Measurements from ENCODE around the gene TERB1. TPM values are rescaled to one million over a fixed set of nuclear protein-coding genes. Genes with fewer than 3 reads are reported as not detected.

TERB1 gene
- total and polyA plus RNA-seq, 2 of the 13 experiments (the other 11 are each of a cell fraction or from before 2014, with no cell fraction given) = not detected

- TF ChIP-seq, protein P1, sequence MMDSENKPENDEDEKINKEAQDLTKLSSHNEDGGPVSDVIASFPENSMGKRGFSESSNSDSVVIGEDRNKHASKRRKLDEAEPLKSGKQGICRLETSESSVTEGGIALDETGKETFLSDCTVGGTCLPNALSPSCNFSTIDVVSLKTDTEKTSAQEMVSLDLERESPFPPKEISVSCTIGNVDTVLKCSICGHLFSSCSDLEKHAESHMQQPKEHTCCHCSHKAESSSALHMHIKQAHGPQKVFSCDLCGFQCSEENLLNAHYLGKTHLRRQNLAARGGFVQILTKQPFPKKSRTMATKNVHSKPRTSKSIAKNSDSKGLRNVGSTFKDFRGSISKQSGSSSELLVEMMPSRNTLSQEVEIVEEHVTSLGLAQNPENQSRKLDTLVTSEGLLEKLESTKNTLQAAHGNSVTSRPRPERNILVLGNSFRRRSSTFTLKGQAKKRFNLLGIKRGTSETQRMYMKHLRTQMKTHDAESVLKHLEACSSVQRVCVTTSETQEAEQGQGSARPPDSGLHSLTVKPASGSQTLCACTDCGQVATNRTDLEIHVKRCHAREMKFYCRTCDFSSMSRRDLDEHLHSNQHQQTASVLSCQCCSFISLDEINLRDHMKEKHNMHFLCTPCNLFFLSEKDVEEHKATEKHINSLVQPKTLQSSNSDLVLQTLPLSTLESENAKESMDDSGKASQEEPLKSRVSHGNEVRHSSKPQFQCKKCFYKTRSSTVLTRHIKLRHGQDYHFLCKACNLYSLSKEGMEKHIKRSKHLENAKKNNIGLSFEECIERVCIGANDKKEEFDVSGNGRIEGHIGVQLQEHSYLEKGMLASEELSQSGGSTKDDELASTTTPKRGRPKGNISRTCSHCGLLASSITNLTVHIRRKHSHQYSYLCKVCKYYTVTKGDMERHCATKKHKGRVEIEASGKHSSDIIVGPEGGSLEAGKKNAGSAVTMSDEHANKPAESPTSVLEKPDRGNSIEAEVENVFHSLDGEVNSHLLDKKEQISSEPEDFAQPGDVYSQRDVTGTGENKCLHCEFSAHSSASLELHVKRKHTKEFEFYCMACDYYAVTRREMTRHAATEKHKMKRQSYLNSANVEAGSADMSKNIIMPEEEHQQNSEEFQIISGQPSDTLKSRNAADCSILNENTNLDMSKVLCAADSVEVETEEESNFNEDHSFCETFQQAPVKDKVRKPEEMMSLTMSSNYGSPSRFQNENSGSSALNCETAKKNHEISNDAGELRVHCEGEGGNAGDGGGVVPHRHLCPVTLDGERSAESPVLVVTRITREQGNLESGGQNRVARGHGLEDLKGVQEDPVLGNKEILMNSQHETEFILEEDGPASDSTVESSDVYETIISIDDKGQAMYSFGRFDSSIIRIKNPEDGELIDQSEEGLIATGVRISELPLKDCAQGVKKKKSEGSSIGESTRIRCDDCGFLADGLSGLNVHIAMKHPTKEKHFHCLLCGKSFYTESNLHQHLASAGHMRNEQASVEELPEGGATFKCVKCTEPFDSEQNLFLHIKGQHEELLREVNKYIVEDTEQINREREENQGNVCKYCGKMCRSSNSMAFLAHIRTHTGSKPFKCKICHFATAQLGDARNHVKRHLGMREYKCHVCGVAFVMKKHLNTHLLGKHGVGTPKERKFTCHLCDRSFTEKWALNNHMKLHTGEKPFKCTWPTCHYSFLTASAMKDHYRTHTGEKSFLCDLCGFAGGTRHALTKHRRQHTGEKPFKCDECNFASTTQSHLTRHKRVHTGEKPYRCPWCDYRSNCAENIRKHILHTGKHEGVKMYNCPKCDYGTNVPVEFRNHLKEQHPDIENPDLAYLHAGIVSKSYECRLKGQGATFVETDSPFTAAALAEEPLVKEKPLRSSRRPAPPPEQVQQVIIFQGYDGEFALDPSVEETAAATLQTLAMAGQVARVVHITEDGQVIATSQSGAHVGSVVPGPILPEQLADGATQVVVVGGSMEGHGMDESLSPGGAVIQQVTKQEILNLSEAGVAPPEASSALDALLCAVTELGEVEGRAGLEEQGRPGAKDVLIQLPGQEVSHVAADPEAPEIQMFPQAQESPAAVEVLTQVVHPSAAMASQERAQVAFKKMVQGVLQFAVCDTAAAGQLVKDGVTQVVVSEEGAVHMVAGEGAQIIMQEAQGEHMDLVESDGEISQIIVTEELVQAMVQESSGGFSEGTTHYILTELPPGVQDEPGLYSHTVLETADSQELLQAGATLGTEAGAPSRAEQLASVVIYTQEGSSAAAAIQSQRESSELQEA (CRISPR knock-in tag; IDR thresholded peaks at IDR 0.05; ENCODE audit: not compliant biosample characterization) = peak; percentile 99
- TF ChIP-seq ZNF354B (CRISPR knock-in tag; IDR thresholded peaks at IDR 0.05) (0 out of 2 replicates have a peak, but pooled peaks have one; percentile 45), FIP1L1 (IDR thresholded peaks at IDR 0.05; ENCODE audit: borderline replicate concordance, insufficient read depth, low read depth, low read length) (no peak), ZNF598 (CRISPR knock-in tag; IDR thresholded peaks at IDR 0.05; ENCODE audit: borderline replicate concordance) (peak; percentile 71; the same call in 1 of the 2 replicates), SMAD1 (CRISPR knock-in tag; IDR thresholded peaks at IDR 0.05; ENCODE audit: borderline replicate concordance, low read depth) (peak; percentile 37; the same call in 1 of the 2 replicates), ZNF3 (CRISPR knock-in tag; IDR thresholded peaks at IDR 0.05) (peak; percentile 88; the same call in 1 of the 2 replicates), REST (IDR thresholded peaks at IDR 0.05; ENCODE audit: borderline replicate concordance in 1 of 2, low read depth in 1 of 2, low read length in 2 of 2) (0 out of 4 replicates have a peak, but pooled peaks of 1 of the 2 experiments have one; percentile 6), KAT2B (IDR thresholded peaks at IDR 0.05; ENCODE audit: borderline replicate concordance, low read depth, low read length) (no peak), XBP1 (CRISPR knock-in tag; IDR thresholded peaks at IDR 0.05) (no peak)
- TF ChIP-seq, protein P2, sequence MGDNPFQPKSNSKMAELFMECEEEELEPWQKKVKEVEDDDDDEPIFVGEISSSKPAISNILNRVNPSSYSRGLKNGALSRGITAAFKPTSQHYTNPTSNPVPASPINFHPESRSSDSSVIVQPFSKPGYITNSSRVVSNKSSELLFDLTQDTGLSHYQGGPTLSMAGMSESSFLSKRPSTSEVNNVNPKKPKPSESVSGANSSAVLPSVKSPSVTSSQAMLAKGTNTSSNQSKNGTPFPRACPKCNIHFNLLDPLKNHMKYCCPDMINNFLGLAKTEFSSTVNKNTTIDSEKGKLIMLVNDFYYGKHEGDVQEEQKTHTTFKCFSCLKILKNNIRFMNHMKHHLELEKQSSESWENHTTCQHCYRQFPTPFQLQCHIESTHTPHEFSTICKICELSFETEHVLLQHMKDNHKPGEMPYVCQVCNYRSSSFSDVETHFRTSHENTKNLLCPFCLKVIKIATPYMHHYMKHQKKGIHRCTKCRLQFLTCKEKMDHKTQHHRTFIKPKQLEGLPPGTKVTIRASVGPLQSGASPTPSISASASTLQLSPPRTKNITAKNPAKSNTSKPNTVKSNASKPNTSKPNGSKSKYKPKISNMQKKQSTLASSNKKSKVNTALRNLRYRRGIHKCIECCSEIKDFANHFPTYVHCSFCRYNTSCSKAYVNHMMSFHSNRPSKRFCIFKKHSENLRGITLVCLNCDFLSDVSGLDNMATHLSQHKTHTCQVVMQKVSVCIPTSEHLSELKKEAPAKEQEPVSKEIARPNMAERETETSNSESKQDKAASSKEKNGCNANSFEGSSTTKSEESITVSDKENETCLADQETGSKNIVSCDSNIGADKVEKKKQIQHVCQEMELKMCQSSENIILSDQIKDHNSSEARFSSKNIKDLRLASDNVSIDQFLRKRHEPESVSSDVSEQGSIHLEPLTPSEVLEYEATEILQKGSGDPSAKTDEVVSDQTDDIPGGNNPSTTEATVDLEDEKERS (CRISPR knock-in tag; IDR thresholded peaks at IDR 0.05) = no peak
Measured at GRCh38 chr16:66830422-66831404, 29.3 kb upstream of the TERB1 start, which contains the start of gene NAE1 (continued).
